Measurements from ENCODE around the gene IP6K1.
A peak's percentile ranks its signal among the peaks of the same experiment; 100 is the strongest.

IP6K1 gene

DNA sequence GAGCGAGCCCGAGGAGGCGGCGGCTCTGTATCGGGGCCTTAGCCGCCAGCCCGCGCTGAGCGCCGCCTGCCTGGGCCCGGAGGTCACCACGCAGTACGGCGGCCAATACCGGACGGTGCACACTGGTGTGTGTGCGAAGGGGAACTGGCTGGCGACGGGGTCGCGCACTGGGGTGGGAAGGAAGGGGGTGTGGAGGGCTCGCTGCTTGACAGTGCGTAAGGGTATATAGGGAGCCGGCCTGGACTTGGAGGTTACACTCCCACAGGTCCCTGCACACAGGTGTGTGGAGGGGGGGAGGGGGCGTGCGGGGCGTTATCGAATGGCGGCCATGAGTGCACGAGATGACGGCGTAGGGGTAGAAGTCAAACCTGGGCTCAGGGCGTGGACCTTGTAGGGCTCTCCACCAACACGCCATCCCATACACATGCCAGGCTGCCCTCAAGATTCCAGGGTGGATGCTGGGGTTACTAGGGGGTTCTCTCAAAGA, 111.8 kb downstream of the IP6K1 start:
- peak overlapping the region; percentile 64; the same call in 1 of the 2 replicates for H2AFZ ChIP-seq (ENCODE audit: low read length)

More for the DNA sequence above, 111.8 kb downstream of the IP6K1 start:
- H3K27me3 ChIP-seq (ENCODE audit: insufficient read depth, low read length, poor library complexity, severe bottlenecking), result no peaks in the 10 kb centered on the region
- peaks cover 19% of the 10 kb centered on the region for H3K4me1 ChIP-seq (ENCODE audit: insufficient read depth, low read length, poor library complexity, severe bottlenecking)
- peak overlapping the region; percentile 97 for H3K4me2 ChIP-seq (ENCODE audit: low read depth, low read length, poor library complexity, severe bottlenecking)
- H3K9ac ChIP-seq (ENCODE audit: low read depth, low read length, poor library complexity, severe bottlenecking), result peak overlapping the region; percentile 98
- peaks cover 41% of the 10 kb centered on the region for H3K79me2 ChIP-seq (ENCODE audit: insufficient read depth, low read length)
- no peaks in the 10 kb centered on the region for H3K9me3 ChIP-seq (ENCODE audit: insufficient read depth, low read depth, low read length)
- TF ChIP-seq, protein P1, sequence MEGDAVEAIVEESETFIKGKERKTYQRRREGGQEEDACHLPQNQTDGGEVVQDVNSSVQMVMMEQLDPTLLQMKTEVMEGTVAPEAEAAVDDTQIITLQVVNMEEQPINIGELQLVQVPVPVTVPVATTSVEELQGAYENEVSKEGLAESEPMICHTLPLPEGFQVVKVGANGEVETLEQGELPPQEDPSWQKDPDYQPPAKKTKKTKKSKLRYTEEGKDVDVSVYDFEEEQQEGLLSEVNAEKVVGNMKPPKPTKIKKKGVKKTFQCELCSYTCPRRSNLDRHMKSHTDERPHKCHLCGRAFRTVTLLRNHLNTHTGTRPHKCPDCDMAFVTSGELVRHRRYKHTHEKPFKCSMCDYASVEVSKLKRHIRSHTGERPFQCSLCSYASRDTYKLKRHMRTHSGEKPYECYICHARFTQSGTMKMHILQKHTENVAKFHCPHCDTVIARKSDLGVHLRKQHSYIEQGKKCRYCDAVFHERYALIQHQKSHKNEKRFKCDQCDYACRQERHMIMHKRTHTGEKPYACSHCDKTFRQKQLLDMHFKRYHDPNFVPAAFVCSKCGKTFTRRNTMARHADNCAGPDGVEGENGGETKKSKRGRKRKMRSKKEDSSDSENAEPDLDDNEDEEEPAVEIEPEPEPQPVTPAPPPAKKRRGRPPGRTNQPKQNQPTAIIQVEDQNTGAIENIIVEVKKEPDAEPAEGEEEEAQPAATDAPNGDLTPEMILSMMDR (conservative IDR thresholded peaks at IDR 0.05; ENCODE audit: low read length), result no peak
- TF ChIP-seq EZH2phosphoT487 (IDR thresholded peaks at IDR 0.05; ENCODE audit: borderline replicate concordance), result no peak
- H3K36me3 ChIP-seq (ENCODE audit: insufficient read depth, low read length), result peaks cover 24% of the 10 kb centered on the region; the same call in 1 of the 2 replicates
- peaks cover 13% of the 10 kb centered on the region for H4K20me1 ChIP-seq (ENCODE audit: insufficient read depth, low read length, poor library complexity, severe bottlenecking)
- peak overlapping the region; percentile 88 for H3K4me3 ChIP-seq (ENCODE audit: low read length, poor library complexity, severe bottlenecking)
- no peaks in the 10 kb centered on the region for H3K9me2 ChIP-seq (replicated peaks; ENCODE audit: low read depth, low read length)
- 0 out of 2 replicates have a peak, but pooled peaks cover 2% of the 10 kb centered on the region for H3F3A ChIP-seq (ENCODE audit: low read depth)

Data from Loucy (cell line).